NB4 (cell line): ENCODE data around the gene HOXA13.

Experiments
- DNase-seq: peaks from one replicate; pipeline ENCODE4 v3.0.0; 2010; ENCODE audit warnings: low read depth
- H3K4me3 ChIP-seq: one replicate; pipeline ENCODE4 v1.5.1; 2011; ENCODE audit warnings: mild to moderate bottlenecking, low read depth, low read length, moderate library complexity
- CTCF ChIP-seq: IDR thresholded peaks from one replicate; pipeline ENCODE4 v1.5.1; 2012; ENCODE audit warnings: low read depth, low read length
- MAX ChIP-seq: IDR thresholded peaks from 2 replicates; pipeline ENCODE4 v1.6.1; 2011; ENCODE audit warnings: low read depth, low read length
- MYC ChIP-seq: IDR thresholded peaks from 2 replicates; pipeline ENCODE4 v1.6.1; 2011; ENCODE audit warnings: low read depth, low read length
- POLR2A ChIP-seq: IDR thresholded peaks from 2 replicates; pipeline ENCODE4 v1.6.1; 2011; ENCODE audit warnings: mild to moderate bottlenecking; ENCODE audit not compliant: insufficient read length; ENCODE audit errors: extremely low read depth

The HOXA13 gene

GRCh38 chr7:27164045-27164366 is 35.9 kb downstream of the HOXA13 start:
- TF ChIP-seq POLR2A (no peak), CTCF (no peak), MYC (no peak), MAX (no peak)
- no peak overlapping the region for H3K4me3 ChIP-seq

GRCh38 chr7:27163288-27164044 is 36.4 kb downstream of the HOXA13 start:
- no peak for DNase-seq
- TF ChIP-seq MYC (no peak), MAX (no peak), CTCF (no peak), POLR2A (no peak)
- H3K4me3 ChIP-seq = no peak overlapping the region

More at GRCh38 chr7:27164045-27164366, 35.9 kb downstream of the HOXA13 start:
- DNase-seq = no peak

GRCh38 chr7:27162561-27163287 is 37.2 kb downstream of the HOXA13 start:
- no peak overlapping the region for H3K4me3 ChIP-seq
- TF ChIP-seq MYC (no peak), POLR2A (no peak), MAX (no peak), CTCF (no peak)
- no peak for DNase-seq

GRCh38 chr7:27161721-27162560 is 38.0 kb downstream of the HOXA13 start:
- no peak for DNase-seq
- TF ChIP-seq POLR2A (no peak), MYC (no peak), CTCF (no peak), MAX (no peak)

GRCh38 chr7:27161214-27161720 is 38.6 kb downstream of the HOXA13 start:
- peak overlapping the region; percentile 69 for H3K4me3 ChIP-seq
- TF ChIP-seq MYC = no peak
- no peak for TF ChIP-seq CTCF
- TF ChIP-seq MAX = no peak
- TF ChIP-seq POLR2A = no peak
- peak; percentile 83 for DNase-seq

More at GRCh38 chr7:27161721-27162560, 38.0 kb downstream of the HOXA13 start:
- no peak overlapping the region for H3K4me3 ChIP-seq
